SK-N-SH (cell line): ENCODE data around the gene TMEM62. TPM values are rescaled to one million over a fixed set of nuclear protein-coding genes. Genes with fewer than 3 reads are reported as not detected.

Source experiments
- CTCF ChIA-PET: fragments of 300-600, 350-600 bp; formaldehyde crosslinking; extraction: SDS; loops from one replicate; lab custom pipeline; 2021; lab: Yijun Ruan, JAX
- POLR2A ChIA-PET: fragments of 350-600 bp; sonication (Branson Sonifier 250); formaldehyde crosslinking; extraction: SDS; loops from one replicate; lab custom pipeline; 2020; ENCODE audit warnings: antibody characterized with exemption, inconsistent platforms; lab: Yijun Ruan, JAX
- DNase-seq: peaks from one replicate; pipeline ENCODE4 v3.0.0; 2012
- H2AFZ ChIP-seq: fragments of 200-600 bp; sonication (generic); 2 replicates; pipeline ENCODE4 v1.8.1; 2016; ENCODE audit warnings: antibody characterized with exemption, mild to moderate bottlenecking, low read depth
- H3F3A ChIP-seq: fragments of 200-600 bp; sonication (generic); replicated peaks from 2 replicates; pipeline ENCODE3; 2016; ENCODE audit warnings: antibody characterized with exemption, mild to moderate bottlenecking; ENCODE audit not compliant: insufficient read depth
- H3K27ac ChIP-seq, 2 experiments: fragments of 200-500 bp in 1 of 2; fragments of 200-600 bp in 1 of 2; sonication (Bioruptor generic) in 1 of 2; sonication (generic), shearing (Covaris generic) in 1 of 2; 2 replicates each; pipeline versions ENCODE4 v1.5.1 to v1.6.1; 2014 to 2016; ENCODE audit warnings: low read depth in 2 of 2, inconsistent platforms in 1 of 2, low read length in 1 of 2, mild to moderate bottlenecking in 1 of 2, mixed read lengths in 1 of 2
- H3K27me3 ChIP-seq: fragments of 200-600 bp; sonication (generic), shearing (Covaris generic); 2 replicates; pipeline ENCODE4 v1.6.1; 2016; ENCODE audit warnings: mixed run types; ENCODE audit not compliant: insufficient read depth
- H3K36me3 ChIP-seq, 2 experiments: fragments of 200-500 bp in 1 of 2; fragments of 200-600 bp in 1 of 2; sonication (Bioruptor generic) in 1 of 2; sonication (generic) in 1 of 2; replicated peaks in 1 of 2; 2 replicates each; pipeline versions ENCODE3 to v1.5.1; 2014 to 2016; ENCODE audit warnings: low read length in 1 of 2, mild to moderate bottlenecking in 1 of 2; ENCODE audit not compliant: insufficient read depth in 2 of 2, control insufficient read depth in 1 of 2
- H3K4me1 ChIP-seq, 2 experiments: fragments of 200-500 bp in 1 of 2; fragments of 200-600 bp in 1 of 2; sonication (Bioruptor generic) in 1 of 2; sonication (generic), shearing (Covaris generic) in 1 of 2; 2 replicates each; pipeline versions ENCODE4 v1.5.1 to v1.6.1; 2014 to 2016; ENCODE audit warnings: low read depth in 1 of 2, low read length in 1 of 2, mixed run types in 1 of 2; ENCODE audit not compliant: insufficient read depth in 2 of 2, control insufficient read depth in 1 of 2
- H3K4me2 ChIP-seq: fragments of 200-600 bp; sonication (generic), shearing (Covaris generic); 2 replicates; pipeline ENCODE4 v1.6.1; 2017; ENCODE audit warnings: mixed run types
- H3K4me3 ChIP-seq, 2 experiments: fragments of 200-500 bp in 1 of 2; fragments of 200-600 bp in 1 of 2; sonication (Bioruptor generic) in 1 of 2; sonication (generic), shearing (Covaris generic) in 1 of 2; 2 replicates each; pipeline versions ENCODE4 v1.5.1 to v1.8.1; 2014 to 2016; ENCODE audit warnings: low read depth in 2 of 2, inconsistent platforms in 1 of 2, low read length in 1 of 2, mild to moderate bottlenecking in 1 of 2, mixed read lengths in 1 of 2, moderate library complexity in 1 of 2
- H3K79me2 ChIP-seq: fragments of 200-600 bp; sonication (generic); 2 replicates; pipeline ENCODE4 v1.8.1; 2017; ENCODE audit warnings: mild to moderate bottlenecking; ENCODE audit not compliant: insufficient read depth
- H3K9ac ChIP-seq: fragments of 200-600 bp; sonication (generic); 2 replicates; pipeline ENCODE4 v1.6.1; 2017; ENCODE audit warnings: mixed run types
- H3K9me2 ChIP-seq: fragments of 200-600 bp; sonication (generic); 2 replicates; pipeline ENCODE4 v1.6.1; 2017; ENCODE audit warnings: mixed run types
- H3K9me3 ChIP-seq: fragments of 200-600 bp; sonication (generic); 2 replicates; pipeline ENCODE4 v1.6.1; 2017; ENCODE audit warnings: mixed run types, mild to moderate bottlenecking, moderate library complexity
- H4K20me1 ChIP-seq: fragments of 200-600 bp; sonication (generic); 2 replicates; pipeline ENCODE4 v1.6.1; 2017; ENCODE audit warnings: mild to moderate bottlenecking, mixed run types; ENCODE audit not compliant: insufficient read depth
- CHD2 ChIP-seq: fragments of 150-350 bp; IDR thresholded peaks from 2 replicates; pipeline ENCODE4 v1.6.1; 2018; ENCODE audit warnings: low read length; ENCODE audit not compliant: partially characterized antibody
- EP300 ChIP-seq, 2 experiments: IDR thresholded peaks; 2 replicates each; pipeline versions ENCODE4 v1.4.0 to v1.6.1; 2012; ENCODE audit warnings: borderline replicate concordance in 1 of 2, low read depth in 1 of 2, low read length in 1 of 2
- FOXJ3 ChIP-seq: sonication (generic); formaldehyde crosslinking; IDR thresholded peaks from 2 replicates; pipeline ENCODE4 v1.5.1; 2020; ENCODE audit warnings: mild to moderate bottlenecking, missing genetic modification reagents
- GATA2 ChIP-seq: sonication (generic); formaldehyde crosslinking; IDR thresholded peaks from 2 replicates; pipeline ENCODE4 v1.5.0; 2020; ENCODE audit warnings: mild to moderate bottlenecking, missing genetic modification reagents
- MXI1 ChIP-seq: IDR thresholded peaks from 2 replicates; pipeline ENCODE4 v1.6.1; 2012; ENCODE audit warnings: mild to moderate bottlenecking, low read depth, low read length, improper control_type of control experiment
- PBX3 ChIP-seq: IDR thresholded peaks from 2 replicates; pipeline ENCODE4; 2012
- REST ChIP-seq: IDR thresholded peaks from 2 replicates; pipeline ENCODE4 v1.6.1; 2012; ENCODE audit warnings: mild to moderate bottlenecking, low read depth, low read length, moderate library complexity
- RFX5 ChIP-seq: IDR thresholded peaks from 2 replicates; pipeline ENCODE4 v1.6.1; 2012; ENCODE audit warnings: mild to moderate bottlenecking, improper control_type of control experiment, low read length
- SIN3A ChIP-seq: IDR thresholded peaks from 2 replicates; pipeline ENCODE4 v1.6.1; 2012; ENCODE audit warnings: low read depth, mild to moderate bottlenecking, low read length, moderate library complexity, borderline replicate concordance
- SMC3 ChIP-seq: IDR thresholded peaks from 2 replicates; pipeline ENCODE4 v1.6.1; 2012; ENCODE audit warnings: low read depth, low read length, improper control_type of control experiment
- TEAD4 ChIP-seq: IDR thresholded peaks from 2 replicates; pipeline ENCODE4 v1.4.0; 2012; ENCODE audit warnings: mild to moderate bottlenecking, borderline replicate concordance; ENCODE audit not compliant: insufficient read depth
- YY1 ChIP-seq: IDR thresholded peaks from 2 replicates; pipeline ENCODE4 v1.4.0; 2012; ENCODE audit warnings: low read depth, mild to moderate bottlenecking
- WGBS: methylation state at CpG from one replicate; pipeline ENCODE4 v1.1.6; 2017; ENCODE audit warnings: low lambda C conversion rate; 5-methylcytosine and 5-hydroxymethylcytosine counted together
- polyA plus RNA-seq, 3 experiments: library from polyadenylated mRNA; depleted of rRNA; stranded (reverse); fragments of >200 nt; gene quantifications; 2 replicates each; pipeline ENCODE4 v1.2.3, GENCODE V29; 2012
- TF ChIP-seq, protein P1 (sequence below): fragments of 200-600 bp; sonication (generic); IDR thresholded peaks from 2 replicates; pipeline ENCODE4 v1.6.1; 2017; ENCODE audit warnings: antibody characterized with exemption, mild to moderate bottlenecking, moderate library complexity

The TMEM62 gene
- polyA plus RNA-seq, 1 of the 3 experiments (the other 2 are of a cell fraction): 3.3 TPM

- H3K9ac ChIP-seq: no peak overlapping the region
- no peak overlapping the region for H3K4me3 ChIP-seq
- H3K36me3 ChIP-seq: no peaks in the 10 kb centered on the region
- no peaks in the 10 kb centered on the region for H3K4me1 ChIP-seq
- H3K27ac ChIP-seq: no peak overlapping the region
- POLR2A ChIA-PET: no interaction called here
- no peak overlapping the region for H3K4me2 ChIP-seq
- H3K9me2 ChIP-seq: no peaks in the 10 kb centered on the region
- no peaks in the 10 kb centered on the region for H3K79me2 ChIP-seq
- TF ChIP-seq MXI1 (no peak), GATA2 (CRISPR knock-in tag) (no peak), RFX5 (no peak), YY1 (no peak)
- TF ChIP-seq, all 33 proteins: peak for 0
- Histone ChIP-seq H3F3A (no peaks in the 10 kb centered on the region), H4K20me1 (no peaks in the 10 kb centered on the region), H2AFZ (no peak overlapping the region), H3K27me3 (peaks cover 18% of the 10 kb centered on the region; the same call in 1 of the 2 replicates), H3K9me3 (no peaks in the 10 kb centered on the region)
- DNase-seq: no peak
- WGBS: 90% methylated on average over 17 of the region's 57 CpGs
- CTCF ChIA-PET: interaction anchor here (0.7 to 8.2 kb wide), 19 partner anchors 9 to 80 kb away, joined by 3 to 167 read pairs (median 9); partner anchors contain the start of gene TGM5
Observed at GRCh38 chr15:43226436-43227305, 93.3 kb downstream of the TMEM62 start.

DNA sequence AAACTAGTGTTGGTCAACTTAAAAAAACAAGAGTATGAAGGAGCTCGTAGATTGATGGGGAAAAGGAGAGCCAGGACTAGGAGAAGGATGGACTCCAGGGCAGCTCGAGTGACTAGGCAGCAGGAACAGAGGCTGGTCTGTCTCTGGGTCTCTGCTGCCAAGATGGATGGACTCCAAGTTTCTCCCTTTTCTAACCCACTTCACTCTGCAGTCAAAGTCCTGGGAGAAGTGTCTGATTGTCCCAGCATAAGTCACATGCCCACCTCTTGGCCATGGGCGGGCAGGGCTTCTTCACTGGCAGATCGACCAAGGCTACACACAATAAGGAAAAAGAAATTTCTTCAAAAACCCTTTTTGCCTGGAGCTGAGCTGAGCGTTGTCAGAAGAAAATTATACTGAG lies 96.6 kb downstream of the TMEM62 start:
- Histone ChIP-seq H3F3A (no peaks in the 10 kb centered on the region), H3K9me3 (no peaks in the 10 kb centered on the region), H3K27me3 (peaks cover 18% of the 10 kb centered on the region; the same call in 1 of the 2 replicates), H2AFZ (no peak overlapping the region), H3K4me1 (no peaks in the 10 kb centered on the region), H3K27ac (no peak overlapping the region), H3K9ac (no peak overlapping the region), H3K9me2 (no peaks in the 10 kb centered on the region), H3K4me2 (no peak overlapping the region), H3K4me3 (no peak overlapping the region), H4K20me1 (no peaks in the 10 kb centered on the region), H3K36me3 (no peaks in the 10 kb centered on the region), H3K79me2 (no peaks in the 10 kb centered on the region)
- POLR2A ChIA-PET: no interaction called here
- TF ChIP-seq SIN3A (no peak), FOXJ3 (CRISPR knock-in tag) (no peak), SMC3 (no peak), EP300 (IDR thresholded peaks at IDR 0.05; ENCODE audit: borderline replicate concordance in 1 of 2, low read depth in 1 of 2, low read length in 1 of 2) (no peak), TEAD4 (no peak), CHD2 (no peak), REST (no peak), PBX3 (no peak), RFX5 (no peak)
- TF ChIP-seq, protein P1, sequence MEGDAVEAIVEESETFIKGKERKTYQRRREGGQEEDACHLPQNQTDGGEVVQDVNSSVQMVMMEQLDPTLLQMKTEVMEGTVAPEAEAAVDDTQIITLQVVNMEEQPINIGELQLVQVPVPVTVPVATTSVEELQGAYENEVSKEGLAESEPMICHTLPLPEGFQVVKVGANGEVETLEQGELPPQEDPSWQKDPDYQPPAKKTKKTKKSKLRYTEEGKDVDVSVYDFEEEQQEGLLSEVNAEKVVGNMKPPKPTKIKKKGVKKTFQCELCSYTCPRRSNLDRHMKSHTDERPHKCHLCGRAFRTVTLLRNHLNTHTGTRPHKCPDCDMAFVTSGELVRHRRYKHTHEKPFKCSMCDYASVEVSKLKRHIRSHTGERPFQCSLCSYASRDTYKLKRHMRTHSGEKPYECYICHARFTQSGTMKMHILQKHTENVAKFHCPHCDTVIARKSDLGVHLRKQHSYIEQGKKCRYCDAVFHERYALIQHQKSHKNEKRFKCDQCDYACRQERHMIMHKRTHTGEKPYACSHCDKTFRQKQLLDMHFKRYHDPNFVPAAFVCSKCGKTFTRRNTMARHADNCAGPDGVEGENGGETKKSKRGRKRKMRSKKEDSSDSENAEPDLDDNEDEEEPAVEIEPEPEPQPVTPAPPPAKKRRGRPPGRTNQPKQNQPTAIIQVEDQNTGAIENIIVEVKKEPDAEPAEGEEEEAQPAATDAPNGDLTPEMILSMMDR: no peak
- CTCF ChIA-PET: interaction anchor here (1.1 to 8.2 kb wide), 8 partner anchors 8 to 54 kb away, joined by 3 to 167 read pairs (median 4); no protein-coding TSS in a partner anchor
- 31% methylated on average over 5 of the region's 5 CpGs for WGBS
- DNase-seq: no peak
